Fibroblast of the aortic adventitia (primary cell): ENCODE results near the gene MAN2B2. TPM values are rescaled to one million over a fixed set of nuclear protein-coding genes. Genes with fewer than 3 reads are reported as not detected.

Experiments
- DNase-seq: peaks from one replicate; pipeline ENCODE4 v3.0.0-alpha.2; 2010; ENCODE audit warnings: low read depth
- H3K4me3 ChIP-seq: 2 replicates; pipeline ENCODE4 v1.5.1; 2011; ENCODE audit warnings: low read depth, mild to moderate bottlenecking, control low read depth, low read length, moderate library complexity
- total RNA-seq: library from RNA; depleted of rRNA; stranded (reverse); fragments of >200 nt; gene quantifications from 2 replicates; pipeline ENCODE4 v1.2.3, GENCODE V29; 2012; ENCODE audit warnings: low replicate concordance
- TF ChIP-seq, protein P1 (sequence below): IDR thresholded peaks from 2 replicates; pipeline ENCODE4 v1.5.1; 2011; ENCODE audit warnings: mild to moderate bottlenecking, low read length, control low read depth, inconsistent platforms; ENCODE audit not compliant: insufficient read depth

The MAN2B2 gene
- total RNA-seq, 1 donor = 25.9 TPM

DNA sequence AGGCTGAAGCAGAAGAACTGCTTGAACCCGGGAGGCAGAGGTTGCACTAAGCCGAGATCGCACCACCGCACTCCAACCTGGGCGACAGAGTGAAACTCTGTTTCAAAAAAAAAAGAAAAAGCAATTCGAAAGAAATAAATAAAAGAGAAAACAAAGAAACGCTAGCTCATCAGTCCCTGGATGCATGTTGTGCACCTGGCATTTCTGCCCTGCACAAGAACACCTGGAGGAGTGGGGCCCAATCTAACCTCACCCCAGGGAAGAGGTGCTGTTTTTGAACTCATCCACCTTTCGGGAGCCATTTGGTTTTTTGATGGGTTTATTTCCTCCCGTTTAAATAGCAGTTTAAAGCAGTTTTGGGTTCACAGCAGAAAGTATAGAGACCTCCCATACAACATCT is 59.8 kb downstream of the MAN2B2 start:
- no peak for DNase-seq
- H3K4me3 ChIP-seq = no peak overlapping the region
- TF ChIP-seq, protein P1, sequence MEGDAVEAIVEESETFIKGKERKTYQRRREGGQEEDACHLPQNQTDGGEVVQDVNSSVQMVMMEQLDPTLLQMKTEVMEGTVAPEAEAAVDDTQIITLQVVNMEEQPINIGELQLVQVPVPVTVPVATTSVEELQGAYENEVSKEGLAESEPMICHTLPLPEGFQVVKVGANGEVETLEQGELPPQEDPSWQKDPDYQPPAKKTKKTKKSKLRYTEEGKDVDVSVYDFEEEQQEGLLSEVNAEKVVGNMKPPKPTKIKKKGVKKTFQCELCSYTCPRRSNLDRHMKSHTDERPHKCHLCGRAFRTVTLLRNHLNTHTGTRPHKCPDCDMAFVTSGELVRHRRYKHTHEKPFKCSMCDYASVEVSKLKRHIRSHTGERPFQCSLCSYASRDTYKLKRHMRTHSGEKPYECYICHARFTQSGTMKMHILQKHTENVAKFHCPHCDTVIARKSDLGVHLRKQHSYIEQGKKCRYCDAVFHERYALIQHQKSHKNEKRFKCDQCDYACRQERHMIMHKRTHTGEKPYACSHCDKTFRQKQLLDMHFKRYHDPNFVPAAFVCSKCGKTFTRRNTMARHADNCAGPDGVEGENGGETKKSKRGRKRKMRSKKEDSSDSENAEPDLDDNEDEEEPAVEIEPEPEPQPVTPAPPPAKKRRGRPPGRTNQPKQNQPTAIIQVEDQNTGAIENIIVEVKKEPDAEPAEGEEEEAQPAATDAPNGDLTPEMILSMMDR = no peak

DNA sequence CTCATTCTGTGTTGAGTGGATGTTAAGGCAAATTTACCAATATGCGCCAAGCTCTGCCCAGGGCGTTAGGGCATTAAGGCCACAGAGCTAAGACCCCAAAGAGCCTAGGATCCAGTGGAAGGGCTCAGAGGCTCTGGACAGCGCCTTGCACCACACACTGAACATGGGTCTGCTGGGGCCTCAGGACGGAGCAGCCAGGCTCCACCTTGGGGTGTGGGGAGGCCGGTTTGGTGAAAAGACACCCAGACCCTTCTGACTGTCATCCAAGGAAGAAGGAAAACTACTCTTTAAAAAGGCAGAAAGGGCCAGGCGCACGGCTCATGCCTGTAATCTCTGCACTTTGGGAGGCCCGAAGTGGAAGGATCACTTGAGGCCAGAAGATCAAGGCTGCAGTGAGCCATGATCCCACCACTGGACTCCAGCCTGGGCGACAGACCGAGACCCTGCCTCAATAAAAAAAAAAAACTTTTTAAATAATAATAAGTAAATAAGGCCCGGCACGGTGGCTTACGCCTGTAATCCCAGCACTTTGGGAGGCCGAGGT is 64.2 kb downstream of the MAN2B2 start:
- TF ChIP-seq, protein P1 = no peak
- DNase-seq = no peak

DNA sequence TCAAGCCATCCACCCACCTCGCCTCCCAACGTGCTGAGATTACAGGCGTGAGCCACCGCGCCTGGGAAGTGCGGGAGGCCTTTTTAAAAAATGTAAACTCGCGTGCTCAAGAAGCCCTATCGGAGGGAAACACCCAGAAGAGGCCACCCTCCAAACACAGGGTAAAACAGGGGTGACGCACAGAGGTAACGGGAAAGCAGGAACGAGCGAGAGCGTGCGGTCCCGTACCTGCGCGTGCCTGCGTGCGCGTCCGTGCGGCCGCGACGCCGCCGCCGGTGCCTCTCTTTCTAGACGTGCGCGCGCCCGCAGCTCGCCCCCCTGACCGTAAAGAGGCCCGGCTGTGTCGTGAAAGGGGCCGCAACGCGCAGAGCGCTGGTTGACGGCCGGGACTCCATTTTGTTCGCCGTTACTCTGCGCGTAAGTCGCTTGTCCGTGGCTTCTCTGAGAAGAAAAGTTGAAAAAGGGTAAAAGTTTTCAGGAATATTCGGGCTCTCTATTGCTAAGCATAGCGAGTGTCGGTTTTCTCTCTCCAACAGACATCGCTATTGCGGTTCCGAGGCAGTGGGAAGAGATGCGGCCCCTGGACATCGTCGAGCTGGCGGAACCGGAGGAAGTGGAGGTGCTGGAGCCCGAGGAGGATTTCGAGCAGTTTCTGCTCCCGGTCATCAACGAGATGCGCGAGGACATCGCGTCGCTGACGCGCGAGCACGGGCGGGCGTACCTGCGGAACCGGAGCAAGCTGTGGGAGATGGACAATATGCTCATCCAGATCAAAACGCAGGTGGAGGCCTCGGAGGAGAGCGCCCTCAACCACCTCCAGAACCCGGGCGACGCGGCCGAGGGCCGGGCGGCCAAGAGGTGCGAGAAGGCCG is 65.5 kb downstream of the MAN2B2 start, which contains the start of gene MRFAP1:
Gene MRFAP1, plus strand, starts transcription at position 394 of the 872 bp plus-strand sequence. Its CDS starts 178 bp downstream, at position 572.
- peak; percentile 94 for DNase-seq
- TF ChIP-seq, protein P1 = no peak
- H3K4me3 ChIP-seq = peak within 1 kb of the TSS; percentile 94

More for the DNA sequence above, 64.2 kb downstream of the MAN2B2 start:
- no peak overlapping the region for H3K4me3 ChIP-seq

DNA sequence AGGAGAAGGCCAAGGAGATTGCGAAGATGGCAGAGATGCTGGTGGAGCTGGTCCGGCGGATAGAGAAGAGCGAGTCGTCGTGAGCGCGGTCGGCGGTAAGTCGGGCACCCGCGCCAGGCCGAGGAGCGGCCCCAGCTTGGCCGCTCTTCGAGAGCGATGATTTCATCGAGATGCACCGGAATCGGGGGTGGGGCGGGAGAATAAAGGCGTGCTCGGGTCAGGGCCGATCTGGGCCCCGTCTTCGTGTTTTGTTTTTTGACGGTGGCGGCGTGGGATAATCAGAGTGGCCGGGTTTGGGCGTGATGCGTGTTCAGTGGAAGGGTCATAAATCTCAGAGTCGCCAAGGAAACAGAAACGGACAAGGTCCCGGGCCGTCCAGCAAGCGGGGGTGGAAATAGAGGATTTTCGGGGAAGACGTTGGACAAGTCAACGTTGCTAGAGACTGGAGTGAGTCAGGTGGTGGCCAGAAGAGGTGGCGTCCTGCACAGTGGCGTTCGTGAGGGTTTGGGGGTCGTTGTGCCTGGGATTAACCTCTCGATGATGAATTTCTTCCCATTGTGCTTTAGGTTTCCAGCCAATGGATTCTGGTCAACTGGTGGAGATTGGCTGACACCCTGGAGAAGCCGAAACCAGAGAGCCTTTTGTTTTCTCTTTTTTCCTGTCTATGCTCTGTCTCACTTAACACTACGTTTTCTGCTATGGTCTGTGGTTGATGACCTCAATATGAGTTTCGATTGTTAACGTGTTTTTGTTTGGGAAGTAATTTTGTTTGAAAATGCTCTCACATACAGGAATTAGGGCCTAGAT is 66.4 kb downstream of the MAN2B2 start:
- DNase-seq = peak; percentile 37
- peak overlapping the region; percentile 94 for H3K4me3 ChIP-seq
- TF ChIP-seq, protein P1 = no peak

DNA sequence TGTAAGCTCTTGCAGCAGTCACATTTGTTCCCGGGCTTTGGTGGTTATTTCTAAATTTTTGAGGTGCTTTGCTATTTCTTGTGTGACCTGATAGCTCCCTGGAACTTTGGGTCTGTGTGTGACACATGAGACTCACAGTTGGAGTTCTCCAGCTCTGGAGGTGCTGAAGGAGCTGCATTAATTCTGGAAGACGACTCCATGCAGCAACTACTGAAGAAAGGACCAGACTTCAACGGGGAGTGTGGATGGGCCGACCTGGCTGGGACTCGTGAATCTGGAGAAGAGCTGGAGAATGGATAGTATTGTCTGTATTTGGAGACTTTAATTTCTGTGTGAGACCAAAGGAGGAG is 67.0 kb downstream of the MAN2B2 start:
- TF ChIP-seq, protein P1 = no peak
- peak overlapping the region; percentile 94 for H3K4me3 ChIP-seq
- DNase-seq = peak; percentile 24

DNA sequence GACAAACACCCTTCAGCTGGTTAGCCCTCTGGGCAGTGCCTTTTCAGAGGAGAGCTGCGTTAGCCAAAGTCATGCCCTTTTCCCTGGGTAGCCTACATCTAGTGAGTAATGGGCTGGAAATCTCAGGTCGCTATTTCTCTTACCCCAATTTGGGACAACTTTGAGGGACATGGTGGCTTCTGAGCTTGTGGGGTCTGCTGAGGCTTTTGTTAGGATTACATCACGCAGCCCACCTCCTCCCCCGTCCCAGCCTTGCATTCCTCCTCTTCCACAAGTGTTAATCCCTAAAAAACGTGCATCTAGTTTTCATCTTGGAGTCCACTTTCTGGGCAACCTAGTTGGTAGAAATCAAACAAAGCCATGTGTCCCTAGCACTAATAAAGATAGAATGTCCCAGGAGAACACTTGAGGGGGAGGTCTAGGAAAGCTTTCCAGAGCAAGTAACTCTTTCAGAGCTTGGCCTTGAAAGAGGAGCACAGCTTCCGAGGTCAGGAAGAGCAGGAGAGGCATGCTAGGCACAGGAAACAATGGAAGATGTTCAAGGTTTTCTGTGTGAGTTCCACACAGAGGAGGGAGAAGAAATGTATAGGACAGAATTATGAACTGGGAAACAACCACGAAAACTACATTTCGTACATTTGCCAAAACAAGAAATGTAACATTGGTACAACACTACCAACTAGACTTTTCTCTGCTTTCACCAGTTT is 68.3 kb downstream of the MAN2B2 start:
- H3K4me3 ChIP-seq = peak overlapping the region; percentile 11
- TF ChIP-seq, protein P1 = no peak
- no peak for DNase-seq
